Aortic smooth muscle cell (primary cell): ENCODE results near the gene WFDC2. TPM values are rescaled to one million over a fixed set of nuclear protein-coding genes. Genes with fewer than 3 reads are reported as not detected.

Experiments
- total RNA-seq: library from RNA; depleted of rRNA; stranded (reverse); fragments of >200 nt; gene quantifications from 2 replicates; pipeline ENCODE4 v1.2.3, GENCODE V29; 2014

WFDC2 gene
- total RNA-seq: not detected in 2 replicates

DNA sequence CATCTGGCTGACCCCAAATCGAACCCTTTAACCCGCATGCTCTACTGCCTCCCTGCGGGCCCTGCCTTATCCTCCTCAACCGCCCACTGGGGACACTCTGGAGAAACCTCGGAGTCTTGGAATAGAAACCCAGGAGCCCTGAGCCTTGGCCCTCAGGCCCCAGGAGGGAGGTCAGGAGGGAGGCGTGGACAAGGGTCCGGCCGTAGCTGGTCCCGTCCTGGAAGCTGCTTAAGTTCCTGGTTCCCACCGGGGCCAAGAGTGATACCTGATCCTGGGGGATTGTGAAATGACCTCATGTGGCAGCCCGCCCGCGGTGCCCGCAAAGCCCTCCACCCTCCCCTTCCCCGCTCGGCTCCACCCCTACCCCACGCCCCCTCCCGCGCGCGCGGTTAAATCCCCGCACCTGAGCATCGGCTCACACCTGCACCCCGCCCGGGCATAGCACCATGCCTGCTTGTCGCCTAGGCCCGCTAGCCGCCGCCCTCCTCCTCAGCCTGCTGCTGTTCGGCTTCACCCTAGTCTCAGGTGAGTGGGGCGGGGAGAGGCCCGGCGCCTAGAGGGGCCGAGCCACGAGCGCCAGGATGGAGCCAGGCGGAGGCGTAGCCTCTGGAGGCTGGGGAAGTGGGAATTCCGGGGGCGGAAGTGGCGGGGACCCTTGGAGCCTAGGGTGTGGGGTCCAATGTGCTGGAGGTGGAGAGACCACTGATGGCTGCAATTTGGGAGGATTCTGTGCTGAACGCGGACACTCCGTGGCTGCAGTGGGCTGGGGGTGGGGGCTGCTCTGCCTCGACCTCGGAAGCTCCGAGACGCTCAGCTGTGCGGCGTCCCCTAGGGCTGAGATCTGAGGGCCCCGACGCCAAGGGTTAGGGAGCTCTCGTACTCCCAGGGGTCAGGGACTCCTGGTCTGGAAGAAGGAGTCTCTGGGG lies at the start of gene WFDC2:
Gene WFDC2, plus strand, starts transcription at position 418 of the 926 bp plus-strand sequence. Its CDS starts 29 bp downstream, at position 447.

DNA sequence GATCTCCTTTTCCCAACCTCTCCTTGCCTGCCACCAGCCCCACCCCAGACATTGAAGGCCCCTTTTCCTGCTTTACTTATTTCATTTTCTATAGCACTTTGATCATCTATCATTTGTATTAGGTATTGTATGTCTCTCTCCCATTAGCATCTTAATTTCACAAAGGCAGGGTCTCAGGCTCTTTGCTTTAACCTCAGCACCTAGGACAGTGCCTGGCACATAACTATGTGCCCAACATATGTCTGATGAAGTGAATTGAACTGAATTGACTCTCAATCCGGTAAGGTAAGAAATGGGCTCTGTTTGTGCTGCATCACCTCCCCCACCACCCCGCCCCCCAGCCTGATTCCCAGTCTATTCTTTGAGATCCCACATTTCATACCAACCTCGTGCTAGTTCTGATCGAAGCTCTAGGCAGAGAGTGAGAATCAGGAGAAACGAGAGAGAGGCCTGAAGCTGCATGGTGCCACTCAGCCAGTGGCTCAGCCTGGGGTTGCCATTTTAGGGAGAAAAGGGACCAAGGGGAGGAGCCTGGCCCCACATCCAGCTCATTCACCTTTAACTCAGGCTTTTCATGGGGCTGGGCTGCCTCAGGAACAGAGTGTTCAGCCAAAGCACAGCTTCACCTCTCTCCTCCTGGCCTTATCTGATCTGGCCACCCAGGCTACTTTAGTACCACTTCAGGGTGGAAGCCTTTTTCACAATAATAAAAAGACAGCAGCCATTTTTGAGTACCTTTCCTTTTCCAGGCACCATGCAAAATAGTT lies 45.8 kb downstream of the WFDC2 start, which contains the start of gene SPINT3:
Gene SPINT3, minus strand, starts transcription at position 476 of the 767 bp plus-strand sequence. Its CDS starts 14 bp downstream, at position 462.

Other genes starting within 250 kb of the WFDC2 start
- not detected in 2 replicates for gene SEMG2, start 248.4 kb upstream of the WFDC2 start, total RNA-seq
- 0.66 TPM in 1 of 2 replicates, not detected in the other for gene SLPI, start 215.2 kb upstream of the WFDC2 start, total RNA-seq
- not detected in 2 replicates for gene RBPJL, start 162.9 kb upstream of the WFDC2 start, total RNA-seq
- gene MATN4, start 161.5 kb upstream of the WFDC2 start, total RNA-seq: not detected in 2 replicates
- 54.5 and 89.0 TPM in 2 replicates for gene SDC4, start 121.3 kb upstream of the WFDC2 start, total RNA-seq
- gene SYS1, start 106.6 kb upstream of the WFDC2 start, total RNA-seq: 17.6 and 19.5 TPM in 2 replicates
- 0.19 TPM in 1 of 2 replicates, not detected in the other for gene TP53TG5, start 91.4 kb upstream of the WFDC2 start, total RNA-seq
- 7.1 and 11.3 TPM in 2 replicates for gene DBNDD2, start 61.5 kb upstream of the WFDC2 start, total RNA-seq
- 30.1 and 37.3 TPM in 2 replicates for gene PIGT, start 53.6 kb upstream of the WFDC2 start, total RNA-seq
- gene SPINT3, start 45.9 kb downstream of the WFDC2 start, total RNA-seq: not detected in 2 replicates
- gene WFDC6, start 69.7 kb downstream of the WFDC2 start, total RNA-seq: not detected in 2 replicates
- not detected in 2 replicates for gene EPPIN, start 77.6 kb downstream of the WFDC2 start, total RNA-seq
- not detected in 2 replicates for gene WFDC8, start 109.5 kb downstream of the WFDC2 start, total RNA-seq
- gene WFDC10A, start 160.0 kb downstream of the WFDC2 start, total RNA-seq: not detected in 2 replicates
- gene WFDC9, start 161.5 kb downstream of the WFDC2 start, total RNA-seq: not detected in 2 replicates
- not detected in 2 replicates for gene WFDC11, start 200.5 kb downstream of the WFDC2 start, total RNA-seq
- not detected in 2 replicates for gene WFDC13, start 232.3 kb downstream of the WFDC2 start, total RNA-seq
- gene WFDC10B, start 235.3 kb downstream of the WFDC2 start, total RNA-seq: not detected in 2 replicates